SKM-1 treated with dmso at 0.1 percent for 144 hours (cell line): ENCODE results near the gene ABI2.
"Not testable (repeated sequence)": the region's sequence is repeated elsewhere in the genome, so short reads cannot be mapped to it uniquely, and the experiment has no call there.

Source experiments
- DNase-seq: peaks from one replicate; lab custom pipeline; 2025; ENCODE audit not compliant: unreplicated experiment; lab: John Stamatoyannopoulos, UW

Gene ABI2

GRCh38 chr2:203354966-203355365, 26.8 kb downstream of the ABI2 start:
- DNase-seq: no peak

- no peak for DNase-seq
Measured at GRCh38 chr2:203359450-203359849, 31.3 kb downstream of the ABI2 start.

- no peak for DNase-seq
Measured at GRCh38 chr2:203360833-203361430, 32.7 kb downstream of the ABI2 start.

- DNase-seq: no peak
Measured at GRCh38 chr2:203361495-203361894, 33.3 kb downstream of the ABI2 start.

GRCh38 chr2:203361922-203362321, 33.7 kb downstream of the ABI2 start:
- no peak for DNase-seq

- DNase-seq: no peak
Measured at GRCh38 chr2:203366639-203367466, 38.7 kb downstream of the ABI2 start.

GRCh38 chr2:203372706-203373105, 44.5 kb downstream of the ABI2 start:
- not testable (repeated sequence) for DNase-seq

- DNase-seq: no peak
Measured at GRCh38 chr2:203376173-203376572, 48.0 kb downstream of the ABI2 start.

GRCh38 chr2:203379156-203379555, 51.0 kb downstream of the ABI2 start:
- no peak for DNase-seq

- no peak for DNase-seq
Measured at GRCh38 chr2:203383038-203383437, 54.8 kb downstream of the ABI2 start.

GRCh38 chr2:203388153-203388552, 60.0 kb downstream of the ABI2 start:
- DNase-seq: not testable (repeated sequence)

GRCh38 chr2:203394519-203395227, 66.5 kb downstream of the ABI2 start:
- DNase-seq: no peak

GRCh38 chr2:203395858-203396257, 67.7 kb downstream of the ABI2 start:
- no peak for DNase-seq

GRCh38 chr2:203396667-203397066, 68.5 kb downstream of the ABI2 start:
- no peak for DNase-seq

- no peak for DNase-seq
Measured at GRCh38 chr2:203399031-203399430, 70.8 kb downstream of the ABI2 start.

- no peak for DNase-seq
Measured at GRCh38 chr2:203400805-203401585, 72.8 kb downstream of the ABI2 start.

GRCh38 chr2:203404996-203405395, 76.8 kb downstream of the ABI2 start:
- DNase-seq: no peak

GRCh38 chr2:203407496-203407895, 79.3 kb downstream of the ABI2 start:
- DNase-seq: no peak

- no peak for DNase-seq
Measured at GRCh38 chr2:203412546-203413331, 84.5 kb downstream of the ABI2 start.

GRCh38 chr2:203413796-203414195, 85.6 kb downstream of the ABI2 start:
- DNase-seq: no peak
